ENCODE data around the gene PXDC1. TPM values are rescaled to one million over a fixed set of nuclear protein-coding genes. Genes with fewer than 3 reads are reported as not detected.

Gene PXDC1
- total RNA-seq, 1 experiment from 2014 or later = 6.3 TPM

DNA sequence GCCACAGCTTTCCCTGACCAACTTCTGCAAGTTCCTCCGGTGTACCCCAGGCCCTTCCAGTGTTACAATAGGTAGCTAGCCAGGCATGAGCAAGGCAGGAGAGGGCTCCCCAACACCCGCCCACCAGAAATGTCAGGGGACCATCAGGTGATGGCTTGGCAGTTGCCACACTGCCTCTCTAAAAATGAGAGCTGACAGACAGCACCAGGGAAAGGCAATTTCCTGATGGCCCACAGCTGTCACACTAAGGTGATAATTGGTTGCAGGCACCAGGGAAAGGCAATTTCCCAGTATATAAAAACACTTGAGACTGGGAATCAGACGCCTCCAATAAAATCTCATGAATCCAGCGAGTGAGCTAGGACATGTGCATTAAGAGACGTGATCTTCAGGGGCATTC lies 49.9 kb downstream of the PXDC1 start:
- no peak for ATAC-seq
- CTCF ChIA-PET = no interaction called here

DNA sequence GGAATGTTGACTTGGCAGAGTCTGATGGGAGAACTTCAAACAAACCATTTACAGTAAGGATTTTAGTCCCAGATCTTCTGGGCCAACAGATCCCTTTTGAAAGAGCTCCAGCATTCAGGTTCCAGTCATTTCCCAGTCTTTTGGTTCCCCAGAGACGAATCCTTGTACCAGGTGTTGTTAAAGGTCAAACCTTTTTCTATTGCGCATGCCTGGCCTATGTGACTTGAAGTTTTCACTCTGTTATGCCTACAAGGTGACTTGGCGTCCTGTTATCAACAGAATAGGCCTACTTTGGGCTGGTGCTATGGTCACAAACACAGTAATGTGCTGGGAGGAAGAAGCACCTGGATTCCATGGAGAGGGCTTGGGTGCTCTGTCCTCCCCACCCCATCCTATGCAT lies 52.3 kb downstream of the PXDC1 start:
- no peak overlapping the region for H3K27ac ChIP-seq (ENCODE audit: low read depth, low read length)
- H4K20me1 ChIP-seq (ENCODE audit: insufficient read depth) = no peaks in the 10 kb centered on the region
- H3K4me3 ChIP-seq (replicated peaks in 1 of 2; ENCODE audit: low read depth in 1 of 2, low read length in 2 of 2) = no peak overlapping the region
- RAD21 ChIA-PET (ENCODE audit: low non-redundant PET in 1 of 2, low total read pairs in 2 of 2, uncharacterized antibody in 2 of 2, unreplicated experiment in 2 of 2) = no interaction called here
- intact Hi-C loops (cut with micrococcal nuclease) = no loop called here
- no peaks in the 10 kb centered on the region for H3K9me3 ChIP-seq (ENCODE audit: control insufficient read depth in 1 of 2, insufficient read depth in 1 of 2, low read depth in 1 of 2, low read length in 2 of 2)
- no TSS peak for BruUV-seq (replicated peaks)
- no peaks in the 10 kb centered on the region for H3K9me2 ChIP-seq (ENCODE audit: insufficient read depth)
- no peaks in the 10 kb centered on the region for H3K27me3 ChIP-seq (ENCODE audit: insufficient read depth, low read length)
- no peak overlapping the region for H3K4me2 ChIP-seq (ENCODE audit: low read length)
- no peak overlapping the region for H3K9ac ChIP-seq (ENCODE audit: low read length)
- DNase-seq (ENCODE audit: low read depth, low spot score) = no peak
- no peaks in the 10 kb centered on the region for H3K79me2 ChIP-seq (ENCODE audit: insufficient read depth, low read length)
- no peaks in the 10 kb centered on the region for H3K4me1 ChIP-seq (ENCODE audit: control insufficient read depth in 1 of 2, insufficient read depth in 2 of 2, low read length in 2 of 2)
- no peak for ATAC-seq
- H2AFZ ChIP-seq (ENCODE audit: low read depth, low read length, poor library complexity, severe bottlenecking) = no peak overlapping the region
- CTCF ChIA-PET = no interaction called here
- no peak for TF ChIP-seq SIN3A (IDR thresholded peaks at IDR 0.05; ENCODE audit: low read depth)
- TF ChIP-seq, protein P1, sequence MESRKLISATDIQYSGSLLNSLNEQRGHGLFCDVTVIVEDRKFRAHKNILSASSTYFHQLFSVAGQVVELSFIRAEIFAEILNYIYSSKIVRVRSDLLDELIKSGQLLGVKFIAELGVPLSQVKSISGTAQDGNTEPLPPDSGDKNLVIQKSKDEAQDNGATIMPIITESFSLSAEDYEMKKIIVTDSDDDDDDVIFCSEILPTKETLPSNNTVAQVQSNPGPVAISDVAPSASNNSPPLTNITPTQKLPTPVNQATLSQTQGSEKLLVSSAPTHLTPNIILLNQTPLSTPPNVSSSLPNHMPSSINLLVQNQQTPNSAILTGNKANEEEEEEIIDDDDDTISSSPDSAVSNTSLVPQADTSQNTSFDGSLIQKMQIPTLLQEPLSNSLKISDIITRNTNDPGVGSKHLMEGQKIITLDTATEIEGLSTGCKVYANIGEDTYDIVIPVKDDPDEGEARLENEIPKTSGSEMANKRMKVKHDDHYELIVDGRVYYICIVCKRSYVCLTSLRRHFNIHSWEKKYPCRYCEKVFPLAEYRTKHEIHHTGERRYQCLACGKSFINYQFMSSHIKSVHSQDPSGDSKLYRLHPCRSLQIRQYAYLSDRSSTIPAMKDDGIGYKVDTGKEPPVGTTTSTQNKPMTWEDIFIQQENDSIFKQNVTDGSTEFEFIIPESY (IDR thresholded peaks at IDR 0.05; ENCODE audit: extremely low read depth, insufficient replicate concordance, low read length) = no peak
- no peak for TF ChIP-seq FOSL1 (IDR thresholded peaks at IDR 0.05; ENCODE audit: low read depth)
- no peak for TF ChIP-seq CEBPB (IDR thresholded peaks at IDR 0.05; ENCODE audit: low read depth)
- no peak for TF ChIP-seq EZH2 (IDR thresholded peaks at IDR 0.05)
- TF ChIP-seq, protein P2, sequence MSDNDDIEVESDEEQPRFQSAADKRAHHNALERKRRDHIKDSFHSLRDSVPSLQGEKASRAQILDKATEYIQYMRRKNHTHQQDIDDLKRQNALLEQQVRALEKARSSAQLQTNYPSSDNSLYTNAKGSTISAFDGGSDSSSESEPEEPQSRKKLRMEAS (IDR thresholded peaks at IDR 0.05) = no peak
- TF ChIP-seq EGR1 (IDR thresholded peaks at IDR 0.05; ENCODE audit: low read depth) = no peak
- no peak for TF ChIP-seq ZNF274 (IDR thresholded peaks at IDR 0.05; ENCODE audit: low read depth, low read length)
- no peak for TF ChIP-seq ZFX (IDR thresholded peaks at IDR 0.05)
- TF ChIP-seq POLR2AphosphoS5 (IDR thresholded peaks at IDR 0.05; ENCODE audit: low read depth, low read length) = no peak
- TF ChIP-seq, protein P3, sequence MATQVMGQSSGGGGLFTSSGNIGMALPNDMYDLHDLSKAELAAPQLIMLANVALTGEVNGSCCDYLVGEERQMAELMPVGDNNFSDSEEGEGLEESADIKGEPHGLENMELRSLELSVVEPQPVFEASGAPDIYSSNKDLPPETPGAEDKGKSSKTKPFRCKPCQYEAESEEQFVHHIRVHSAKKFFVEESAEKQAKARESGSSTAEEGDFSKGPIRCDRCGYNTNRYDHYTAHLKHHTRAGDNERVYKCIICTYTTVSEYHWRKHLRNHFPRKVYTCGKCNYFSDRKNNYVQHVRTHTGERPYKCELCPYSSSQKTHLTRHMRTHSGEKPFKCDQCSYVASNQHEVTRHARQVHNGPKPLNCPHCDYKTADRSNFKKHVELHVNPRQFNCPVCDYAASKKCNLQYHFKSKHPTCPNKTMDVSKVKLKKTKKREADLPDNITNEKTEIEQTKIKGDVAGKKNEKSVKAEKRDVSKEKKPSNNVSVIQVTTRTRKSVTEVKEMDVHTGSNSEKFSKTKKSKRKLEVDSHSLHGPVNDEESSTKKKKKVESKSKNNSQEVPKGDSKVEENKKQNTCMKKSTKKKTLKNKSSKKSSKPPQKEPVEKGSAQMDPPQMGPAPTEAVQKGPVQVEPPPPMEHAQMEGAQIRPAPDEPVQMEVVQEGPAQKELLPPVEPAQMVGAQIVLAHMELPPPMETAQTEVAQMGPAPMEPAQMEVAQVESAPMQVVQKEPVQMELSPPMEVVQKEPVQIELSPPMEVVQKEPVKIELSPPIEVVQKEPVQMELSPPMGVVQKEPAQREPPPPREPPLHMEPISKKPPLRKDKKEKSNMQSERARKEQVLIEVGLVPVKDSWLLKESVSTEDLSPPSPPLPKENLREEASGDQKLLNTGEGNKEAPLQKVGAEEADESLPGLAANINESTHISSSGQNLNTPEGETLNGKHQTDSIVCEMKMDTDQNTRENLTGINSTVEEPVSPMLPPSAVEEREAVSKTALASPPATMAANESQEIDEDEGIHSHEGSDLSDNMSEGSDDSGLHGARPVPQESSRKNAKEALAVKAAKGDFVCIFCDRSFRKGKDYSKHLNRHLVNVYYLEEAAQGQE (IDR thresholded peaks at IDR 0.05; ENCODE audit: low read depth) = no peak
- no peak for TF ChIP-seq TCF7L2 (IDR thresholded peaks at IDR 0.05; ENCODE audit: borderline replicate concordance, extremely low read depth, insufficient read depth, insufficient read length)
- no peak for TF ChIP-seq SP1 (IDR thresholded peaks at IDR 0.05; ENCODE audit: low read depth)
- no peaks in the 10 kb centered on the region for H3K36me3 ChIP-seq (ENCODE audit: control insufficient read depth in 1 of 2, insufficient read depth in 2 of 2, low read length in 2 of 2)
- POLR2A ChIA-PET = no interaction called here

More for the DNA sequence above, 49.9 kb downstream of the PXDC1 start:
- Histone ChIP-seq H3K27me3 (ENCODE audit: insufficient read depth, low read length) (no peaks in the 10 kb centered on the region), H3K9me2 (ENCODE audit: insufficient read depth) (no peaks in the 10 kb centered on the region), H3K4me2 (ENCODE audit: low read length) (no peak overlapping the region), H3K79me2 (ENCODE audit: insufficient read depth, low read length) (no peaks in the 10 kb centered on the region), H3K4me3 (replicated peaks in 1 of 2; ENCODE audit: low read depth in 1 of 2, low read length in 2 of 2) (no peak overlapping the region), H3K9ac (ENCODE audit: low read length) (no peak overlapping the region), H3K9me3 (ENCODE audit: control insufficient read depth in 1 of 2, insufficient read depth in 1 of 2, low read depth in 1 of 2, low read length in 2 of 2) (no peaks in the 10 kb centered on the region), H3K27ac (ENCODE audit: low read depth, low read length) (no peak overlapping the region), H4K20me1 (ENCODE audit: insufficient read depth) (no peaks in the 10 kb centered on the region), H2AFZ (ENCODE audit: low read depth, low read length, poor library complexity, severe bottlenecking) (no peak overlapping the region), H3K36me3 (ENCODE audit: control insufficient read depth in 1 of 2, insufficient read depth in 2 of 2, low read length in 2 of 2) (no peaks in the 10 kb centered on the region), H3K4me1 (ENCODE audit: control insufficient read depth in 1 of 2, insufficient read depth in 2 of 2, low read length in 2 of 2) (no peaks in the 10 kb centered on the region)
- ChIA-PET POLR2A (no interaction called here), RAD21 (ENCODE audit: low non-redundant PET in 1 of 2, low total read pairs in 2 of 2, uncharacterized antibody in 2 of 2, unreplicated experiment in 2 of 2) (no interaction called here)
- BruUV-seq (replicated peaks) = no TSS peak
- no peak for DNase-seq (ENCODE audit: low read depth, low spot score)
- TF ChIP-seq CEBPB (IDR thresholded peaks at IDR 0.05; ENCODE audit: low read depth) = no peak
- TF ChIP-seq, protein P4, sequence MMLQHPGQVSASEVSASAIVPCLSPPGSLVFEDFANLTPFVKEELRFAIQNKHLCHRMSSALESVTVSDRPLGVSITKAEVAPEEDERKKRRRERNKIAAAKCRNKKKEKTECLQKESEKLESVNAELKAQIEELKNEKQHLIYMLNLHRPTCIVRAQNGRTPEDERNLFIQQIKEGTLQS (IDR thresholded peaks at IDR 0.05) = no peak
- TF ChIP-seq TCF7L2 (IDR thresholded peaks at IDR 0.05; ENCODE audit: borderline replicate concordance, extremely low read depth, insufficient read depth, insufficient read length) = no peak
- no peak for TF ChIP-seq CBX3 (IDR thresholded peaks at IDR 0.05; ENCODE audit: low read depth)
- intact Hi-C loops (cut with micrococcal nuclease) = no loop called here
